Neural progenitor cell (in vitro differentiated cells): ENCODE results near the gene ARMH2.
"Not testable (repeated sequence)": the region's sequence is repeated elsewhere in the genome, so short reads cannot be mapped to it uniquely, and the experiment has no call there.

Experiments used
- CTCF ChIP-seq: fragments of 200-600 bp; sonication (generic); IDR thresholded peaks from 2 replicates; pipeline ENCODE4 v1.5.1; 2017; ENCODE audit warnings: antibody characterized with exemption, mild to moderate bottlenecking
- EZH2 ChIP-seq: fragments of 200-600 bp; sonication (generic); IDR thresholded peaks from 2 replicates; pipeline ENCODE4 v1.6.1; 2017; ENCODE audit warnings: antibody characterized with exemption, mild to moderate bottlenecking, moderate library complexity
- EZH2phosphoT487 ChIP-seq: fragments of 200-600 bp; sonication (generic); IDR thresholded peaks from 2 replicates; pipeline ENCODE4 v1.6.1; 2017; ENCODE audit warnings: antibody characterized with exemption

- not testable (repeated sequence) for TF ChIP-seq CTCF, EZH2, EZH2phosphoT487
Observed at GRCh38 chr6:24750878-24751277, 47.8 kb downstream of the ARMH2 start.
